HepG2 (cell line): ENCODE measurements around the gene PROC. TPM values are rescaled to one million over a fixed set of nuclear protein-coding genes. Genes with fewer than 3 reads are reported as not detected.

Experiments
- ARNT2 ChIP-seq: sonication (generic); formaldehyde crosslinking; IDR thresholded peaks from 2 replicates; pipeline ENCODE4 v1.8.0; 2022; ENCODE audit warnings: mild to moderate bottlenecking, low read depth, missing genetic modification reagents, moderate library complexity
- ATM ChIP-seq: fragments of 450-650 bp; IDR thresholded peaks from 2 replicates; pipeline ENCODE4 v1.7.1; 2017; ENCODE audit warnings: mild to moderate bottlenecking, borderline replicate concordance
- DMAP1 ChIP-seq: IDR thresholded peaks from 2 replicates; pipeline ENCODE4 v1.6.1; 2016
- ISL2 ChIP-seq: sonication (generic); formaldehyde crosslinking; IDR thresholded peaks from 2 replicates; pipeline ENCODE4 v1.5.0; 2020; ENCODE audit warnings: missing genetic modification reagents
- NCOR1 ChIP-seq: fragments of 200-600 bp; sonication (generic); IDR thresholded peaks from 2 replicates; pipeline ENCODE4 v1.7.0; 2017; ENCODE audit warnings: antibody characterized with exemption, low read length, borderline replicate concordance
- NFE2L1 ChIP-seq: sonication (generic); formaldehyde crosslinking; IDR thresholded peaks from 2 replicates; pipeline ENCODE4 v1.4.0; 2020; ENCODE audit warnings: missing genetic modification reagents, mild to moderate bottlenecking, borderline replicate concordance
- NR1H2 ChIP-seq: sonication (generic); formaldehyde crosslinking; IDR thresholded peaks from 2 replicates; pipeline ENCODE4 v1.8.1; 2022; ENCODE audit warnings: low read depth, missing genetic modification reagents, borderline replicate concordance
- PHF8 ChIP-seq: sonication (generic); formaldehyde crosslinking; IDR thresholded peaks from 2 replicates; pipeline ENCODE4 v1.5.0; 2020; ENCODE audit warnings: missing genetic modification reagents
- ZNF530 ChIP-seq: sonication (generic); formaldehyde crosslinking; IDR thresholded peaks from 2 replicates; pipeline ENCODE4 v1.5.0; 2020; ENCODE audit warnings: low read depth, mild to moderate bottlenecking, missing genetic modification reagents
- ZNF543 ChIP-seq: sonication (generic); formaldehyde crosslinking; IDR thresholded peaks from 2 replicates; pipeline ENCODE4 v1.4.0; 2020; ENCODE audit warnings: mild to moderate bottlenecking, missing genetic modification reagents
- ZNF607 ChIP-seq: sonication (generic); formaldehyde crosslinking; IDR thresholded peaks from 2 replicates; pipeline ENCODE4 v1.5.1; 2020; ENCODE audit warnings: missing genetic modification reagents, mild to moderate bottlenecking, borderline replicate concordance
- ZNF629 ChIP-seq: sonication (generic); formaldehyde crosslinking; conservative IDR thresholded peaks from 2 replicates; pipeline ENCODE4 v1.5.0; 2020; ENCODE audit warnings: missing genetic modification reagents
- ZNF672 ChIP-seq: sonication (generic); formaldehyde crosslinking; IDR thresholded peaks from 2 replicates; pipeline ENCODE4 v1.8.1; 2022; ENCODE audit warnings: missing genetic modification reagents
- polyA plus RNA-seq, 8 experiments: library from polyadenylated mRNA; depleted of rRNA in 3 of 8; stranded (reverse) in 7 of 8; unstranded in 1 of 8; fragments of >200 nt; fragmentation: Illumina TruSeq in 4 of 8; extraction: Trizol in 4 of 8; gene quantifications; 2 replicates each; pipeline versions ENCODE4 v1.2.1 to v1.2.3, GENCODE V29; 2011 to 2016; ENCODE audit warnings: low read depth in 4 of 8, missing spikeins in 1 of 8, mixed read lengths in 1 of 8; ENCODE audit not compliant: insufficient read depth in 1 of 8
- total RNA-seq, 5 experiments: library from RNA; depleted of rRNA; stranded (reverse); fragments of >200 nt; fragmentation: Illumina TruSeq; extraction: Trizol; gene quantifications; 2 replicates each; pipeline ENCODE4 v1.2.3, GENCODE V29; 2016; ENCODE audit warnings: low read depth in 1 of 5
- TF ChIP-seq, protein P1 (sequence below), 2 experiments: fragments of 450-650 bp in 1 of 2; sonication (generic) in 1 of 2; formaldehyde crosslinking in 1 of 2; IDR thresholded peaks; 2 replicates each; pipeline versions ENCODE4 v1.6.1 to v1.8.0; 2016 to 2022; ENCODE audit warnings: antibody characterized with exemption in 1 of 2, mild to moderate bottlenecking in 1 of 2, missing genetic modification reagents in 1 of 2
- TF ChIP-seq, protein P2 (sequence below): IDR thresholded peaks from 2 replicates; pipeline ENCODE4 v1.6.1; 2018; ENCODE audit warnings: missing genetic modification reagents, mild to moderate bottlenecking, missing compliant biosample characterization
- TF ChIP-seq, protein P3 (sequence below): sonication (generic); formaldehyde crosslinking; IDR thresholded peaks from 2 replicates; pipeline ENCODE4 v1.8.0; 2022; ENCODE audit warnings: mild to moderate bottlenecking, missing genetic modification reagents, moderate library complexity

The PROC gene
- total and polyA plus RNA-seq, 2 of the 13 experiments (the other 11 are each of a cell fraction or from before 2014, with no cell fraction given) = 134 to 185 TPM

DNA sequence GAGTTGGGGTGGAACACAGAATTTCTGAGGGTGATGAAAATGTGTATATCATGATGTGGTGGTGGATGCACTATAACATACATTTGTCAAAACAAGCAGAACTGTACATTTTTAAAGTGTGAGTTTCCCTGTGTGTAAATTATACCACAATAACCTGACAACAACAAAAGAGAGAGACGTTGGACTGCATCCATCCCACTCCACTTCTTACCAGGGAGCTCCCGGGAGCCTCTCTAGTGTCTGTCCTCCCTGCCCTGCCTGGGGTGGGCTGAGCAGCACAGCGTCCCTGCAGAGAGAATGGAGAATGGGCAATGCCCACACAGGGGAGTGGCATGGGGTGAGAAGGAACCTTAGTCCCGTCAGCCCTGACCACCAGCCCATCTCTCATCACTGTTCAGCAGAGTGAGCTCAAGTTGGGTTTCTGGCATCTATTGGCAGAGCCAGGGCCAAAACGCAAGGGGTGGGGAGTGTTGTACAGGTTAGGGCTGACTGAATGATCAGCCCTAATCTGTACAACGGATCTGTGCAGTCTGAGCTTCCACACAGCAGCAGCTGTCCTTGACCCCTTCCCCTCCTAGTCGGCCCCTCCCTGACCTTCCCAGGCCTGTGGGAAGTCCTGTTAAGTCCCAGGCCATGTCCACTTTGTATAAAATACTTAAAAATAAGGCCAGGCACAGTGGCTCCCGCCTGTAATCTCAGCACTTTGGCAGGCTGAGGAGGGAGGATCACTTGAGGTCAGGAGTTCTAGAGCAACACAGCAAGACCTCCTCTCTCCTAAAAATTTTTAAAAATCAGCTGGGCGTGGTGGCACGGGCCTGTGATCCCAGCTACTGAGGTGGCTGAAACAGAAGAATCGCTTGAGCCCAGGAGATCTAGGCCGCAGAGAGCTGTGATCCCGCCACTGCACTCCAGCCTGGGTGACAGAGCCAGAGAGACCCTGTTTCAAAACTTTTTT is 3.3 kb upstream of the PROC start (continued):
- 0 out of 2 replicates have a peak, but pooled peaks have one; percentile 25 for TF ChIP-seq ARNT2 (CRISPR knock-in tag)
- no peak for TF ChIP-seq ZNF530 (CRISPR knock-in tag)
- TF ChIP-seq, protein P1, sequence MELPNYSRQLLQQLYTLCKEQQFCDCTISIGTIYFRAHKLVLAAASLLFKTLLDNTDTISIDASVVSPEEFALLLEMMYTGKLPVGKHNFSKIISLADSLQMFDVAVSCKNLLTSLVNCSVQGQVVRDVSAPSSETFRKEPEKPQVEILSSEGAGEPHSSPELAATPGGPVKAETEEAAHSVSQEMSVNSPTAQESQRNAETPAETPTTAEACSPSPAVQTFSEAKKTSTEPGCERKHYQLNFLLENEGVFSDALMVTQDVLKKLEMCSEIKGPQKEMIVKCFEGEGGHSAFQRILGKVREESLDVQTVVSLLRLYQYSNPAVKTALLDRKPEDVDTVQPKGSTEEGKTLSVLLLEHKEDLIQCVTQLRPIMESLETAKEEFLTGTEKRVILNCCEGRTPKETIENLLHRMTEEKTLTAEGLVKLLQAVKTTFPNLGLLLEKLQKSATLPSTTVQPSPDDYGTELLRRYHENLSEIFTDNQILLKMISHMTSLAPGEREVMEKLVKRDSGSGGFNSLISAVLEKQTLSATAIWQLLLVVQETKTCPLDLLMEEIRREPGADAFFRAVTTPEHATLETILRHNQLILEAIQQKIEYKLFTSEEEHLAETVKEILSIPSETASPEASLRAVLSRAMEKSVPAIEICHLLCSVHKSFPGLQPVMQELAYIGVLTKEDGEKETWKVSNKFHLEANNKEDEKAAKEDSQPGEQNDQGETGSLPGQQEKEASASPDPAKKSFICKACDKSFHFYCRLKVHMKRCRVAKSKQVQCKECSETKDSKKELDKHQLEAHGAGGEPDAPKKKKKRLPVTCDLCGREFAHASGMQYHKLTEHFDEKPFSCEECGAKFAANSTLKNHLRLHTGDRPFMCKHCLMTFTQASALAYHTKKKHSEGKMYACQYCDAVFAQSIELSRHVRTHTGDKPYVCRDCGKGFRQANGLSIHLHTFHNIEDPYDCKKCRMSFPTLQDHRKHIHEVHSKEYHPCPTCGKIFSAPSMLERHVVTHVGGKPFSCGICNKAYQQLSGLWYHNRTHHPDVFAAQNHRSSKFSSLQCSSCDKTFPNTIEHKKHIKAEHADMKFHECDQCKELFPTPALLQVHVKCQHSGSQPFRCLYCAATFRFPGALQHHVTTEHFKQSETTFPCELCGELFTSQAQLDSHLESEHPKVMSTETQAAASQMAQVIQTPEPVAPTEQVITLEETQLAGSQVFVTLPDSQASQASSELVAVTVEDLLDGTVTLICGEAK (IDR thresholded peaks at IDR 0.05) = no peak
- TF ChIP-seq, protein P1 (CRISPR knock-in tag; IDR thresholded peaks at IDR 0.05) = 0 out of 2 replicates have a peak, but pooled peaks have one; percentile 49
- TF ChIP-seq, protein P2, sequence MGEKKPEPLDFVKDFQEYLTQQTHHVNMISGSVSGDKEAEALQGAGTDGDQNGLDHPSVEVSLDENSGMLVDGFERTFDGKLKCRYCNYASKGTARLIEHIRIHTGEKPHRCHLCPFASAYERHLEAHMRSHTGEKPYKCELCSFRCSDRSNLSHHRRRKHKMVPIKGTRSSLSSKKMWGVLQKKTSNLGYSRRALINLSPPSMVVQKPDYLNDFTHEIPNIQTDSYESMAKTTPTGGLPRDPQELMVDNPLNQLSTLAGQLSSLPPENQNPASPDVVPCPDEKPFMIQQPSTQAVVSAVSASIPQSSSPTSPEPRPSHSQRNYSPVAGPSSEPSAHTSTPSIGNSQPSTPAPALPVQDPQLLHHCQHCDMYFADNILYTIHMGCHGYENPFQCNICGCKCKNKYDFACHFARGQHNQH (CRISPR knock-in tag) = peak; percentile 83; the same call in 1 of the 2 replicates
- no peak for TF ChIP-seq NR1H2
- 0 out of 2 replicates have a peak, but pooled peaks have one; percentile 35 for TF ChIP-seq PHF8 (CRISPR knock-in tag)
- peak; percentile 33; the same call in 1 of the 2 replicates for TF ChIP-seq NCOR1
- TF ChIP-seq, protein P3, sequence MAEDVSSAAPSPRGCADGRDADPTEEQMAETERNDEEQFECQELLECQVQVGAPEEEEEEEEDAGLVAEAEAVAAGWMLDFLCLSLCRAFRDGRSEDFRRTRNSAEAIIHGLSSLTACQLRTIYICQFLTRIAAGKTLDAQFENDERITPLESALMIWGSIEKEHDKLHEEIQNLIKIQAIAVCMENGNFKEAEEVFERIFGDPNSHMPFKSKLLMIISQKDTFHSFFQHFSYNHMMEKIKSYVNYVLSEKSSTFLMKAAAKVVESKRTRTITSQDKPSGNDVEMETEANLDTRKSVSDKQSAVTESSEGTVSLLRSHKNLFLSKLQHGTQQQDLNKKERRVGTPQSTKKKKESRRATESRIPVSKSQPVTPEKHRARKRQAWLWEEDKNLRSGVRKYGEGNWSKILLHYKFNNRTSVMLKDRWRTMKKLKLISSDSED (CRISPR knock-in tag) = no peak
- no peak for TF ChIP-seq ZNF629 (CRISPR knock-in tag)
- TF ChIP-seq DMAP1 (CRISPR knock-in tag) = 0 out of 2 replicates have a peak, but pooled peaks have one; percentile 36
- TF ChIP-seq ATM = no peak
- TF ChIP-seq ISL2 (CRISPR knock-in tag) = peak; percentile 57
- TF ChIP-seq ZNF543 = 0 out of 2 replicates have a peak, but pooled peaks have one; percentile 36
- 0 out of 2 replicates have a peak, but pooled peaks have one; percentile 17 for TF ChIP-seq ZNF607 (CRISPR knock-in tag)
- no peak for TF ChIP-seq NFE2L1 (CRISPR knock-in tag)
- no peak for TF ChIP-seq ZNF672 (CRISPR knock-in tag)
